ENCODE measurements around the gene SLC10A6. TPM values are rescaled to one million over a fixed set of nuclear protein-coding genes. Genes with fewer than 3 reads are reported as not detected.
A peak's percentile ranks its signal among the peaks of the same experiment; 100 is the strongest.

Gene SLC10A6
- total RNA-seq, 4 donors from 2014 or later: 7.8 to 15.6 (median 9.4) TPM

DNA sequence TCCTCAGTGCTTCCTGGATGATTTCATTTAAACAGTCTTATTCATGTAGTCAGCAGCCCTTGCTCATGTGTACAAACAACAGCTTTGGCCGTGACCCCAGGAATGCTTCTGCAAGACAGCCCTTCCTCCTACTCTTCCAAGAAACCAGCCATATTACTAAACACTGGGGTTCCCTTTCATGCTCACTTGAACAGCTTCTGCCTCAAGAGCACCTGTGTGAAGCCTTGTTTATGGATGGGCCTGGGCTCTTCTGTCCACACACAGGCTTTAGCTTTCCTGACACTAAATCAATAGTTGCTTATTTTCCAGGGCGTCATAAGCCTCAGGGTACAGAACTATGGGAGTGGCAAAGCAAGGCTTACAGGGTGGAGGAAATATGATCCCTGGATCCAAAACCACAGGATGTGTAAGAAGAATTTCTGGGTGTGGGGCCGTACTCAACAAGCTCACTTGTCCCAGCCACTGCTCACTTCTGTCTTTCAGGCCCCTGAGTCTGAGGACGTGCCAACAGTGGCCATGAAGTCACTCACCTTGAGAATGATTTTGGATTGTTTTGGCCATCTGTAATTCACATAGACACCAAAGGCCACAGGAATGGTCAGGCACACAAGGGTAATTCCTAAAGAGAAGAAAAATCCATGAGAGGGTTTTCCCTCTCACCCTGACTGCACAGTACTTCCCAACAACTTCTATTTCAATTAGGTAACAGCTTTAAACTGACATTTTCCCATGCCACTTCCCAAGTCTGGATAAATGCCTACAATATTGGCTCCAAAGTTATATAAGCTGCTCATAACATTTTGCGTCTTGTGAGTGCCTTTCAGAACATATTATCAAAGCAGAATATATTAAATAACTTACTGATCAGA lies 17.7 kb downstream of the SLC10A6 start:
- Histone ChIP-seq H3K27ac (peak overlapping the region in 2 of 4 donors; percentile 69 to 73), H3K4me1 (peaks cover 0 to 9% (median 0%) of the 10 kb centered on the region in 4 donors), H3K4me3 (no peak overlapping the region), H3K27me3 (no peaks in the 10 kb centered on the region), H3K36me3 (peaks cover 0 to 36% (median 0%) of the 10 kb centered on the region in 3 donors), H3K9me3 (peaks cover 0 to 6% (median 0%) of the 10 kb centered on the region in 4 donors)
- WGBS, 2 donors: 60 to 69% methylated on average over 5 of the region's 5 CpGs
- TF ChIP-seq EP300 (IDR thresholded peaks at IDR 0.05): peak in 1 of 2 donors; percentile 37
- TF ChIP-seq, protein P1, sequence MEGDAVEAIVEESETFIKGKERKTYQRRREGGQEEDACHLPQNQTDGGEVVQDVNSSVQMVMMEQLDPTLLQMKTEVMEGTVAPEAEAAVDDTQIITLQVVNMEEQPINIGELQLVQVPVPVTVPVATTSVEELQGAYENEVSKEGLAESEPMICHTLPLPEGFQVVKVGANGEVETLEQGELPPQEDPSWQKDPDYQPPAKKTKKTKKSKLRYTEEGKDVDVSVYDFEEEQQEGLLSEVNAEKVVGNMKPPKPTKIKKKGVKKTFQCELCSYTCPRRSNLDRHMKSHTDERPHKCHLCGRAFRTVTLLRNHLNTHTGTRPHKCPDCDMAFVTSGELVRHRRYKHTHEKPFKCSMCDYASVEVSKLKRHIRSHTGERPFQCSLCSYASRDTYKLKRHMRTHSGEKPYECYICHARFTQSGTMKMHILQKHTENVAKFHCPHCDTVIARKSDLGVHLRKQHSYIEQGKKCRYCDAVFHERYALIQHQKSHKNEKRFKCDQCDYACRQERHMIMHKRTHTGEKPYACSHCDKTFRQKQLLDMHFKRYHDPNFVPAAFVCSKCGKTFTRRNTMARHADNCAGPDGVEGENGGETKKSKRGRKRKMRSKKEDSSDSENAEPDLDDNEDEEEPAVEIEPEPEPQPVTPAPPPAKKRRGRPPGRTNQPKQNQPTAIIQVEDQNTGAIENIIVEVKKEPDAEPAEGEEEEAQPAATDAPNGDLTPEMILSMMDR (IDR thresholded peaks at IDR 0.05): no peak
- TF ChIP-seq POLR2A (IDR thresholded peaks at IDR 0.05): no peak
- DNase-seq (ENCODE audit: low spot score in 2 of 2): no peak

DNA sequence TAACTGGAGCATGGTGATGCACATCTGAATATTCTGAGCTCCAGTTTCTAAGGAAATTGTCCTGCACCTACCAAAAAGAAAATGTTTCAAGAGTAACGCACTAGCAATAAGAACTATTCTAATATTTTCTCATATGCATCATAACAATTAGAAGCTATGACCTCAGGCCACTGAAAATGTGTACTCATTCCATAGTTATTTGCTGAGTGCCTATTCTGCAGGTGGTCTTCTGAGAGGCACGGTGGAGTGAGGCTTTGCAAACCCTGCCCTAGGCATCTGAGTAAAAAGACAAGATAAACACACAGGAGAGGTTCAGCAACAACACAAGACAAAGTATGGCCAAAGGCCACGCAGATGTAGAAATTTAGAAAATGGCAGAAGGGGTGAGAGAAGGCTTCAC lies 23.7 kb downstream of the SLC10A6 start:
- no peaks in the 10 kb centered on the region for H3K4me1 ChIP-seq
- H3K9me3 ChIP-seq: peaks cover 0 to 6% (median 0%) of the 10 kb centered on the region in 4 donors
- WGBS, 2 donors: 73 to 76% methylated on average over 3 of the region's 3 CpGs
- H3K36me3 ChIP-seq: peaks cover 0 to 50% (median 0%) of the 10 kb centered on the region in 3 donors
- H3K4me3 ChIP-seq: no peak overlapping the region
- TF ChIP-seq POLR2A (IDR thresholded peaks at IDR 0.05) (no peak), EP300 (IDR thresholded peaks at IDR 0.05) (no peak)
- TF ChIP-seq, protein P1 (IDR thresholded peaks at IDR 0.05): no peak
- no peak for DNase-seq (ENCODE audit: low spot score in 2 of 2)
- H3K27me3 ChIP-seq: no peaks in the 10 kb centered on the region
- no peak overlapping the region for H3K27ac ChIP-seq

DNA sequence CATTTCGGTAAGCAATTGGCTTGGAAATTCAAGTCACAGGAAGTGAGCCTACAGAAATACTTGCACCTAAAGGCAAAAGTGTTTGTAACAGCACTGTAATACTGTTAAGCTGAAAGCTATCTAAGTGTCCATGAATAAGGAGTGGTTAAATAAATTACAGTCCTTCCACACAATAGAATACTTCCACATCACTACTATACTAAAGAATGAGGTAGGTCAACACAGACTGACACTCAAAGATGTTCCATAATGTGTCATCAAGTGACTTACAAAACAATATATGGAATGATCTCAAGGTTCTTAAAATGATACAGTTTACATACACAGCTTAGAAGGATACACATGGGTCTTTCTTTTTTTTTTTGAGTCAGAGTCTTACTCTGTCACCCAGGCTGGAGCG lies 27.0 kb downstream of the SLC10A6 start:
- H3K4me1 ChIP-seq: peaks cover 0 to 9% (median 0%) of the 10 kb centered on the region in 4 donors
- H3K4me3 ChIP-seq: no peak overlapping the region
- H3K27ac ChIP-seq: no peak overlapping the region
- WGBS, 2 donors: 98 to 100% methylated on average over 2 of the region's 2 CpGs
- peaks cover 0 to 34% (median 0%) of the 10 kb centered on the region in 3 donors for H3K36me3 ChIP-seq
- no peaks in the 10 kb centered on the region for H3K9me3 ChIP-seq
- no peaks in the 10 kb centered on the region for H3K27me3 ChIP-seq
- no peak for DNase-seq (ENCODE audit: low spot score in 2 of 2)
- TF ChIP-seq, protein P1 (IDR thresholded peaks at IDR 0.05): no peak
- TF ChIP-seq POLR2A (IDR thresholded peaks at IDR 0.05): no peak

DNA sequence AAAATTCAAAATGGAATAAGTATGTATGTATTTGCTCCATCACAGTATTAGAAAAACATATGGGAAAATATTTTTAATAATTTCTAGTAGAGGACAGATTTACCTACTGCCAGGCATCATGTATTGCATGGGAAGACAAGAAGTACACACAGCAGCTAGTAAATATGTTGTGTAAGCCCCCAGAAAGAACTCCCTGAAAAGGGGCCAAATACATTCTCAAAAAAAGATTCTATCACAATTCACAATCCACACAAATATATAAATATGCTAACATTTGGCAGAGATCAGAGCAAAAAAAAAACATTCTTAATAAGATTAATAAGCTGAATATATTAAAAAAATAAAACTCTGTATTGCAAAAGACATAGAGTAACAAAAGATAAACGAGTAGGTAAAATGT lies 28.0 kb downstream of the SLC10A6 start:
- Histone ChIP-seq H3K27me3 (no peaks in the 10 kb centered on the region), H3K36me3 (peaks cover 0 to 43% (median 0%) of the 10 kb centered on the region in 3 donors), H3K27ac (no peak overlapping the region), H3K4me1 (peaks cover 0 to 19% (median 0%) of the 10 kb centered on the region in 4 donors), H3K4me3 (no peak overlapping the region), H3K9me3 (no peaks in the 10 kb centered on the region)
- 0 to 78% methylated on average over 1 of the region's 1 CpG for WGBS, 2 donors
- TF ChIP-seq POLR2A (IDR thresholded peaks at IDR 0.05) (no peak), EP300 (IDR thresholded peaks at IDR 0.05) (no peak)
- TF ChIP-seq, protein P1 (IDR thresholded peaks at IDR 0.05): no peak
- no peak for DNase-seq (ENCODE audit: low spot score in 2 of 2)

DNA sequence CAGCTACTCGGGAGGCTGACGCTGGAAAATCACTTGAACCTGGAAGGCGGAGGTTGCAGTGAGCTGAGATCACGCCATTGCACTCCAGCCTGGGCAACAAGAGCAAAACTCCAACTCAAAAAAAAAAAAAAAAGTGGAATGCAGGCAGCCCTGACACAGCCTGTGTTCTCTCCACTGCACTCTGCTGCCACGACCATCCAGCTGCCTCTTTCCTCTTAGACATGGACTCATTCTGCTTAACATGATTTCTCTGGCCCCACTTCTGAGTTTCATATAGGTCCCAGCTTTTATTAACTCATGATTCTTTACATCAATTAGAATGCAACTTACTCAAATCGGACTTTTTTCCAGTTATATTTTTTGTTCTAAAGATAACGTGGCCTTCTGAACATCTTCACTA lies 29.6 kb downstream of the SLC10A6 start:
- Histone ChIP-seq H3K4me1 (peaks cover 0 to 22% (median 0%) of the 10 kb centered on the region in 4 donors), H3K9me3 (peaks cover 0 to 10% (median 2%) of the 10 kb centered on the region in 4 donors), H3K4me3 (no peak overlapping the region), H3K36me3 (peaks cover 0 to 50% (median 0%) of the 10 kb centered on the region in 3 donors), H3K27me3 (no peaks in the 10 kb centered on the region), H3K27ac (no peak overlapping the region)
- TF ChIP-seq POLR2A (IDR thresholded peaks at IDR 0.05) (no peak), EP300 (IDR thresholded peaks at IDR 0.05) (no peak)
- TF ChIP-seq, protein P1 (IDR thresholded peaks at IDR 0.05): no peak
- DNase-seq (ENCODE audit: low spot score in 2 of 2): no peak
- 89 to 94% methylated on average over 7 of the region's 7 CpGs for WGBS, 2 donors
